Ishikawa (cell line): ENCODE data around the gene CCT6B.

Source experiments
- CEBPB ChIP-seq: IDR thresholded peaks from 2 replicates; pipeline ENCODE4 v1.6.1; 2012
- CREB1 ChIP-seq: IDR thresholded peaks from 2 replicates; pipeline ENCODE4 v1.6.1; 2012; ENCODE audit warnings: low read depth
- EGR1 ChIP-seq: IDR thresholded peaks from 2 replicates; pipeline ENCODE4 v1.6.1; 2012
- EP300 ChIP-seq: IDR thresholded peaks from 2 replicates; pipeline ENCODE4 v1.6.1; 2012; ENCODE audit warnings: borderline replicate concordance
- FOXM1 ChIP-seq: IDR thresholded peaks from 2 replicates; pipeline ENCODE4 v1.6.1; 2012; ENCODE audit warnings: low read depth, borderline replicate concordance
- MAX ChIP-seq: IDR thresholded peaks from 2 replicates; pipeline ENCODE4 v1.6.1; 2012
- NFIC ChIP-seq: IDR thresholded peaks from 2 replicates; pipeline ENCODE4 v1.6.1; 2012
- RAD21 ChIP-seq: IDR thresholded peaks from 2 replicates; pipeline ENCODE4 v1.6.1; 2012; ENCODE audit warnings: low read depth
- REST ChIP-seq: IDR thresholded peaks from 2 replicates; pipeline ENCODE4 v1.6.1; 2012; ENCODE audit warnings: low read depth, mild to moderate bottlenecking
- TAF1 ChIP-seq: IDR thresholded peaks from 2 replicates; pipeline ENCODE4 v1.6.1; 2012; ENCODE audit warnings: low read depth, mild to moderate bottlenecking
- TCF12 ChIP-seq: IDR thresholded peaks from 2 replicates; pipeline ENCODE4 v1.6.1; 2012; ENCODE audit warnings: low read depth
- TEAD4 ChIP-seq: IDR thresholded peaks from 2 replicates; pipeline ENCODE4 v1.6.1; 2012
- USF1 ChIP-seq: IDR thresholded peaks from 2 replicates; pipeline ENCODE4 v1.6.1; 2012
- YY1 ChIP-seq: IDR thresholded peaks from 2 replicates; pipeline ENCODE4 v1.6.1; 2012; ENCODE audit warnings: low read depth
- ZBTB7A ChIP-seq: IDR thresholded peaks from 2 replicates; pipeline ENCODE4 v1.6.1; 2012; ENCODE audit warnings: low read depth

Gene CCT6B

GRCh38 chr17:34916120-34916519 is 45.1 kb downstream of the CCT6B start:
- no peak for TF ChIP-seq EP300
- TF ChIP-seq FOXM1, result no peak
- no peak for TF ChIP-seq NFIC

GRCh38 chr17:34913001-34913400 is 48.3 kb downstream of the CCT6B start:
- TF ChIP-seq EGR1 (no peak), TEAD4 (peak; percentile 80), TAF1 (no peak), CEBPB (no peak), REST (no peak), RAD21 (no peak), YY1 (no peak), TCF12 (peak; percentile 41; the same call in 1 of the 2 replicates), EP300 (peak; percentile 45; the same call in 1 of the 2 replicates), FOXM1 (no peak), CREB1 (no peak), NFIC (peak; percentile 39; the same call in 1 of the 2 replicates), USF1 (no peak), MAX (no peak), ZBTB7A (no peak)

- no peak for TF ChIP-seq TAF1
- no peak for TF ChIP-seq USF1
- no peak for TF ChIP-seq FOXM1
- TF ChIP-seq ZBTB7A, result no peak
- TF ChIP-seq CEBPB, result no peak
- TF ChIP-seq TCF12, result no peak
- no peak for TF ChIP-seq YY1
Observed at GRCh38 chr17:34909040-34909439, 52.2 kb downstream of the CCT6B start.

- no peak for TF ChIP-seq CREB1
- TF ChIP-seq REST, result no peak
- TF ChIP-seq MAX, result no peak
- TF ChIP-seq ZBTB7A, result no peak
- TF ChIP-seq USF1, result no peak
- no peak for TF ChIP-seq RAD21
- no peak for TF ChIP-seq EGR1
- no peak for TF ChIP-seq NFIC
Observed at GRCh38 chr17:34902831-34903547, 58.3 kb downstream of the CCT6B start.

GRCh38 chr17:34899643-34900291 is 61.5 kb downstream of the CCT6B start:
- TF ChIP-seq RAD21 (no peak), CEBPB (no peak), TEAD4 (no peak), YY1 (no peak), TAF1 (no peak), TCF12 (no peak), USF1 (no peak), MAX (no peak), EGR1 (no peak), FOXM1 (no peak), EP300 (no peak), CREB1 (no peak), REST (no peak)
